Loucy (cell line): ENCODE measurements around the gene OR5K3.

Source experiments
- EZH2phosphoT487 ChIP-seq: fragments of 200-600 bp; IDR thresholded peaks from 2 replicates; pipeline ENCODE4 v1.6.1; 2018; ENCODE audit warnings: antibody characterized with exemption, mild to moderate bottlenecking, moderate library complexity, borderline replicate concordance
- TF ChIP-seq, protein P1 (sequence below): fragments of 200-600 bp; sonication (generic); conservative IDR thresholded peaks from 2 replicates; pipeline ENCODE4 v1.5.1; 2014; ENCODE audit warnings: mild to moderate bottlenecking, antibody characterized with exemption, low read length

DNA sequence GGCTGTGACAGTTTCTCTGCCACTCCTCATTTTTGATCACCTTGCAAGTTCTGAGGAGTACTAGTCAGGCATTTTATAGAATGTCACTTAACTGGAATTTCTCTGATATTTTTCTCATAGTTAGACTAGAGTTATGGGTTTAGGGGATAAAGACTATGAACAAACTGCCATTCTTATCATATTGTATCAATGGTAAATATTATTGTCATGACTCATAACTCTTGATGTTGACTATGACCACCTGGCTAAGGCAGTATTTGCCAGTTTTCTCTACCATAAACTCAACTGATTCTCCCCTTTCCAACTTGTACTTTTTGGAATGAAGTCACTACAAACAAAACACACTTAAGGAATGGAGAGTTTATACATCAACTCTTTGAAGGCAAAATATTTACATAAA lies 49.8 kb downstream of the OR5K3 start:
- TF ChIP-seq, protein P1, sequence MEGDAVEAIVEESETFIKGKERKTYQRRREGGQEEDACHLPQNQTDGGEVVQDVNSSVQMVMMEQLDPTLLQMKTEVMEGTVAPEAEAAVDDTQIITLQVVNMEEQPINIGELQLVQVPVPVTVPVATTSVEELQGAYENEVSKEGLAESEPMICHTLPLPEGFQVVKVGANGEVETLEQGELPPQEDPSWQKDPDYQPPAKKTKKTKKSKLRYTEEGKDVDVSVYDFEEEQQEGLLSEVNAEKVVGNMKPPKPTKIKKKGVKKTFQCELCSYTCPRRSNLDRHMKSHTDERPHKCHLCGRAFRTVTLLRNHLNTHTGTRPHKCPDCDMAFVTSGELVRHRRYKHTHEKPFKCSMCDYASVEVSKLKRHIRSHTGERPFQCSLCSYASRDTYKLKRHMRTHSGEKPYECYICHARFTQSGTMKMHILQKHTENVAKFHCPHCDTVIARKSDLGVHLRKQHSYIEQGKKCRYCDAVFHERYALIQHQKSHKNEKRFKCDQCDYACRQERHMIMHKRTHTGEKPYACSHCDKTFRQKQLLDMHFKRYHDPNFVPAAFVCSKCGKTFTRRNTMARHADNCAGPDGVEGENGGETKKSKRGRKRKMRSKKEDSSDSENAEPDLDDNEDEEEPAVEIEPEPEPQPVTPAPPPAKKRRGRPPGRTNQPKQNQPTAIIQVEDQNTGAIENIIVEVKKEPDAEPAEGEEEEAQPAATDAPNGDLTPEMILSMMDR, result no peak
- TF ChIP-seq EZH2phosphoT487, result no peak
